Nephron progenitor cell (in vitro differentiated cells): Measurements from ENCODE around the gene TMEM196.
"Not testable (repeated sequence)": the region's sequence is repeated elsewhere in the genome, so short reads cannot be mapped to it uniquely, and the experiment has no call there.

ENCODE experiments used
- DNase-seq: peaks from one replicate; pipeline ENCODE4 v3.0.0; 2021
- H3K27ac Mint-ChIP-seq: 2 replicates; pipeline ENCODE4 v1.8.0; 2021; ENCODE audit warnings: mild to moderate bottlenecking, moderate library complexity, mixed read lengths
- H3K27me3 Mint-ChIP-seq: 2 replicates; pipeline ENCODE4 v1.8.0; 2021; ENCODE audit warnings: mild to moderate bottlenecking, low read depth, mixed read lengths; ENCODE audit not compliant: poor library complexity
- H3K36me3 Mint-ChIP-seq: 2 replicates; pipeline ENCODE4 v1.8.0; 2021; ENCODE audit warnings: low read depth, mixed read lengths
- H3K4me1 Mint-ChIP-seq: 2 replicates; pipeline ENCODE4 v1.8.0; 2021; ENCODE audit warnings: mixed read lengths
- H3K4me3 Mint-ChIP-seq: 2 replicates; pipeline ENCODE4 v1.8.0; 2021; ENCODE audit warnings: mild to moderate bottlenecking, moderate library complexity, mixed read lengths
- H3K9me3 Mint-ChIP-seq: 2 replicates; pipeline ENCODE4 v1.8.0; 2021; ENCODE audit warnings: mild to moderate bottlenecking, moderate library complexity, mixed read lengths
- CTCF ChIP-seq: fragments of 200-600 bp; sonication (generic); IDR thresholded peaks from 2 replicates; pipeline ENCODE4 v1.5.0; 2021; ENCODE audit warnings: antibody characterized with exemption

Gene TMEM196

GRCh38 chr7:19690736-19691135, 82.7 kb downstream of the TMEM196 start:
- H3K27ac Mint-ChIP-seq, result no peak overlapping the region
- H3K36me3 Mint-ChIP-seq, result peaks cover 18% of the 10 kb centered on the region
- no peaks in the 10 kb centered on the region for H3K4me1 Mint-ChIP-seq
- H3K27me3 Mint-ChIP-seq, result no peaks in the 10 kb centered on the region
- no peak overlapping the region for H3K4me3 Mint-ChIP-seq
- peaks cover 36% of the 10 kb centered on the region for H3K9me3 Mint-ChIP-seq
- no peak for TF ChIP-seq CTCF
- no peak for DNase-seq

- not testable (repeated sequence) for H3K4me1 Mint-ChIP-seq, H3K4me3 Mint-ChIP-seq, H3K27me3 Mint-ChIP-seq, DNase-seq, H3K27ac Mint-ChIP-seq
- H3K36me3 Mint-ChIP-seq, result peaks cover 11% of the 10 kb centered on the region
- peaks cover 43% of the 10 kb centered on the region for H3K9me3 Mint-ChIP-seq
Measured at GRCh38 chr7:19689130-19689529, 84.3 kb downstream of the TMEM196 start.

GRCh38 chr7:19681596-19681995, 91.8 kb downstream of the TMEM196 start:
- TF ChIP-seq CTCF, result no peak
- H3K27ac Mint-ChIP-seq, result no peak overlapping the region
- no peak for DNase-seq
- H3K4me1 Mint-ChIP-seq, result no peaks in the 10 kb centered on the region
- H3K9me3 Mint-ChIP-seq, result peaks cover 22% of the 10 kb centered on the region
- no peaks in the 10 kb centered on the region for H3K27me3 Mint-ChIP-seq
- H3K36me3 Mint-ChIP-seq, result no peaks in the 10 kb centered on the region
- H3K4me3 Mint-ChIP-seq, result no peak overlapping the region

- no peaks in the 10 kb centered on the region for H3K36me3 Mint-ChIP-seq
- DNase-seq, result no peak
- H3K27ac Mint-ChIP-seq, result no peak overlapping the region
- H3K4me3 Mint-ChIP-seq, result no peak overlapping the region
- no peak for TF ChIP-seq CTCF
- H3K9me3 Mint-ChIP-seq, result peaks cover 1% of the 10 kb centered on the region
- no peaks in the 10 kb centered on the region for H3K4me1 Mint-ChIP-seq
- peaks cover 3% of the 10 kb centered on the region for H3K27me3 Mint-ChIP-seq
Measured at GRCh38 chr7:19677180-19677579, 96.2 kb downstream of the TMEM196 start.

GRCh38 chr7:19675816-19676215, 97.6 kb downstream of the TMEM196 start:
- Mint-ChIP-seq H3K4me1 (no peaks in the 10 kb centered on the region), H3K4me3 (no peak overlapping the region), H3K27ac (no peak overlapping the region), H3K27me3 (peaks cover 3% of the 10 kb centered on the region), H3K36me3 (no peaks in the 10 kb centered on the region), H3K9me3 (no peaks in the 10 kb centered on the region)
- no peak for TF ChIP-seq CTCF
- no peak for DNase-seq

GRCh38 chr7:19674266-19674960, 99.0 kb downstream of the TMEM196 start:
- H3K4me1 Mint-ChIP-seq, result no peaks in the 10 kb centered on the region
- no peak overlapping the region for H3K4me3 Mint-ChIP-seq
- no peak for DNase-seq
- no peaks in the 10 kb centered on the region for H3K36me3 Mint-ChIP-seq
- no peaks in the 10 kb centered on the region for H3K9me3 Mint-ChIP-seq
- no peak overlapping the region for H3K27ac Mint-ChIP-seq
- H3K27me3 Mint-ChIP-seq, result peaks cover 6% of the 10 kb centered on the region
- TF ChIP-seq CTCF, result no peak
